Measurements from ENCODE around the gene ANKRD36C.
"Not testable (repeated sequence)": the region's sequence is repeated elsewhere in the genome, so short reads cannot be mapped to it uniquely, and the experiment has no call there.

Gene ANKRD36C

GRCh38 chr2:95992520-95993272, 1.1 kb upstream of the ANKRD36C start:
- Histone ChIP-seq H3K9ac (ENCODE audit: insufficient read length, low read depth) (peak overlapping the region; percentile 86), H3K4me3 (ENCODE audit: insufficient read length, low read depth) (peak overlapping the region; percentile 63)
- not testable (repeated sequence) for H3K9me3 ChIP-seq (ENCODE audit: insufficient read depth, low read length); H3K27me3 ChIP-seq (ENCODE audit: insufficient read depth, insufficient read length); H3K4me1 ChIP-seq (ENCODE audit: insufficient read depth, insufficient read length); H3K36me3 ChIP-seq (ENCODE audit: insufficient read depth, insufficient read length, low read length)
- DNase-seq (ENCODE audit: low read depth, low spot score) = peak; percentile 5

GRCh38 chr2:95992102-95992501, 478 bp upstream of the ANKRD36C start:
- peak overlapping the region; percentile 86 for H3K9ac ChIP-seq (ENCODE audit: insufficient read length, low read depth)
- not testable (repeated sequence) for H3K27me3 ChIP-seq (ENCODE audit: insufficient read depth, insufficient read length)

GRCh38 chr2:95990884-95991283, 740 bp downstream of the ANKRD36C start:
- H3K27me3 ChIP-seq (ENCODE audit: insufficient read depth, insufficient read length); H3K4me1 ChIP-seq (ENCODE audit: insufficient read depth, insufficient read length); H3K36me3 ChIP-seq (ENCODE audit: insufficient read depth, insufficient read length, low read length); H3K9ac ChIP-seq (ENCODE audit: insufficient read length, low read depth); H3K4me3 ChIP-seq (ENCODE audit: insufficient read length, low read depth); DNase-seq (ENCODE audit: low read depth, low spot score); H3K9me3 ChIP-seq (ENCODE audit: insufficient read depth, low read length): not testable (repeated sequence)

More at GRCh38 chr2:95992102-95992501, 478 bp upstream of the ANKRD36C start:
- not testable (repeated sequence) for DNase-seq (ENCODE audit: low read depth, low spot score); H3K9me3 ChIP-seq (ENCODE audit: insufficient read depth, low read length); H3K36me3 ChIP-seq (ENCODE audit: insufficient read depth, insufficient read length, low read length); H3K4me1 ChIP-seq (ENCODE audit: insufficient read depth, insufficient read length)
- H3K4me3 ChIP-seq (ENCODE audit: insufficient read length, low read depth) = peak overlapping the region; percentile 63

GRCh38 chr2:95951662-95952061, 40.0 kb downstream of the ANKRD36C start:
- DNase-seq (ENCODE audit: low read depth, low spot score); H3K4me3 ChIP-seq (ENCODE audit: insufficient read length, low read depth); H3K4me1 ChIP-seq (ENCODE audit: insufficient read depth, insufficient read length); H3K27me3 ChIP-seq (ENCODE audit: insufficient read depth, insufficient read length); H3K36me3 ChIP-seq (ENCODE audit: insufficient read depth, insufficient read length, low read length); H3K9me3 ChIP-seq (ENCODE audit: insufficient read depth, low read length); H3K9ac ChIP-seq (ENCODE audit: insufficient read length, low read depth): not testable (repeated sequence)

GRCh38 chr2:95948039-95948438, 43.6 kb downstream of the ANKRD36C start:
- H3K4me3 ChIP-seq (ENCODE audit: insufficient read length, low read depth); H3K9ac ChIP-seq (ENCODE audit: insufficient read length, low read depth); H3K9me3 ChIP-seq (ENCODE audit: insufficient read depth, low read length); H3K27me3 ChIP-seq (ENCODE audit: insufficient read depth, insufficient read length); DNase-seq (ENCODE audit: low read depth, low spot score); H3K4me1 ChIP-seq (ENCODE audit: insufficient read depth, insufficient read length); H3K36me3 ChIP-seq (ENCODE audit: insufficient read depth, insufficient read length, low read length): not testable (repeated sequence)

GRCh38 chr2:95939947-95940346, 51.7 kb downstream of the ANKRD36C start:
- H3K4me3 ChIP-seq (ENCODE audit: insufficient read length, low read depth); H3K27me3 ChIP-seq (ENCODE audit: insufficient read depth, insufficient read length); DNase-seq (ENCODE audit: low read depth, low spot score); H3K9ac ChIP-seq (ENCODE audit: insufficient read length, low read depth); H3K4me1 ChIP-seq (ENCODE audit: insufficient read depth, insufficient read length); H3K36me3 ChIP-seq (ENCODE audit: insufficient read depth, insufficient read length, low read length); H3K9me3 ChIP-seq (ENCODE audit: insufficient read depth, low read length): not testable (repeated sequence)

GRCh38 chr2:95930740-95931139, 60.9 kb downstream of the ANKRD36C start:
- not testable (repeated sequence) for H3K4me1 ChIP-seq (ENCODE audit: insufficient read depth, insufficient read length); H3K27me3 ChIP-seq (ENCODE audit: insufficient read depth, insufficient read length); H3K9ac ChIP-seq (ENCODE audit: insufficient read length, low read depth); H3K4me3 ChIP-seq (ENCODE audit: insufficient read length, low read depth); H3K36me3 ChIP-seq (ENCODE audit: insufficient read depth, insufficient read length, low read length); H3K9me3 ChIP-seq (ENCODE audit: insufficient read depth, low read length); DNase-seq (ENCODE audit: low read depth, low spot score)

GRCh38 chr2:95917007-95917406, 74.6 kb downstream of the ANKRD36C start:
- H3K4me1 ChIP-seq (ENCODE audit: insufficient read depth, insufficient read length); H3K27me3 ChIP-seq (ENCODE audit: insufficient read depth, insufficient read length); H3K36me3 ChIP-seq (ENCODE audit: insufficient read depth, insufficient read length, low read length); DNase-seq (ENCODE audit: low read depth, low spot score); H3K4me3 ChIP-seq (ENCODE audit: insufficient read length, low read depth); H3K9me3 ChIP-seq (ENCODE audit: insufficient read depth, low read length); H3K9ac ChIP-seq (ENCODE audit: insufficient read length, low read depth): not testable (repeated sequence)

- not testable (repeated sequence) for H3K27me3 ChIP-seq (ENCODE audit: insufficient read depth, insufficient read length); H3K4me3 ChIP-seq (ENCODE audit: insufficient read length, low read depth); H3K36me3 ChIP-seq (ENCODE audit: insufficient read depth, insufficient read length, low read length); H3K4me1 ChIP-seq (ENCODE audit: insufficient read depth, insufficient read length); DNase-seq (ENCODE audit: low read depth, low spot score); H3K9ac ChIP-seq (ENCODE audit: insufficient read length, low read depth); H3K9me3 ChIP-seq (ENCODE audit: insufficient read depth, low read length)
These were observed 76.5 kb downstream of the ANKRD36C start for GRCh38 chr2:95915131-95915530.

GRCh38 chr2:95911431-95911830, 80.2 kb downstream of the ANKRD36C start:
- not testable (repeated sequence) for H3K9ac ChIP-seq (ENCODE audit: insufficient read length, low read depth); H3K4me1 ChIP-seq (ENCODE audit: insufficient read depth, insufficient read length); DNase-seq (ENCODE audit: low read depth, low spot score)

GRCh38 chr2:95894443-95894842, 97.2 kb downstream of the ANKRD36C start:
- not testable (repeated sequence) for H3K4me3 ChIP-seq (ENCODE audit: insufficient read length, low read depth); H3K27me3 ChIP-seq (ENCODE audit: insufficient read depth, insufficient read length); H3K9ac ChIP-seq (ENCODE audit: insufficient read length, low read depth); H3K9me3 ChIP-seq (ENCODE audit: insufficient read depth, low read length); H3K36me3 ChIP-seq (ENCODE audit: insufficient read depth, insufficient read length, low read length); DNase-seq (ENCODE audit: low read depth, low spot score); H3K4me1 ChIP-seq (ENCODE audit: insufficient read depth, insufficient read length)

More at GRCh38 chr2:95911431-95911830, 80.2 kb downstream of the ANKRD36C start:
- not testable (repeated sequence) for H3K36me3 ChIP-seq (ENCODE audit: insufficient read depth, insufficient read length, low read length); H3K27me3 ChIP-seq (ENCODE audit: insufficient read depth, insufficient read length); H3K9me3 ChIP-seq (ENCODE audit: insufficient read depth, low read length); H3K4me3 ChIP-seq (ENCODE audit: insufficient read length, low read depth)

GRCh38 chr2:95867929-95868328, 123.7 kb downstream of the ANKRD36C start:
- not testable (repeated sequence) for DNase-seq (ENCODE audit: low read depth, low spot score); H3K4me3 ChIP-seq (ENCODE audit: insufficient read length, low read depth); H3K4me1 ChIP-seq (ENCODE audit: insufficient read depth, insufficient read length); H3K9ac ChIP-seq (ENCODE audit: insufficient read length, low read depth); H3K36me3 ChIP-seq (ENCODE audit: insufficient read depth, insufficient read length, low read length); H3K27me3 ChIP-seq (ENCODE audit: insufficient read depth, insufficient read length); H3K9me3 ChIP-seq (ENCODE audit: insufficient read depth, low read length)
